Measurements from ENCODE around the gene LARP4. TPM values are rescaled to one million over a fixed set of nuclear protein-coding genes. Genes with fewer than 3 reads are reported as not detected.
"Not testable (repeated sequence)": the region's sequence is repeated elsewhere in the genome, so short reads cannot be mapped to it uniquely, and the experiment has no call there.

Gene LARP4
- total RNA-seq, 3 donors from 2014 or later (not counting 1 experiment from before 2014, with no cell fraction given): 25.1 to 41.1 (median 35.3) TPM

DNA sequence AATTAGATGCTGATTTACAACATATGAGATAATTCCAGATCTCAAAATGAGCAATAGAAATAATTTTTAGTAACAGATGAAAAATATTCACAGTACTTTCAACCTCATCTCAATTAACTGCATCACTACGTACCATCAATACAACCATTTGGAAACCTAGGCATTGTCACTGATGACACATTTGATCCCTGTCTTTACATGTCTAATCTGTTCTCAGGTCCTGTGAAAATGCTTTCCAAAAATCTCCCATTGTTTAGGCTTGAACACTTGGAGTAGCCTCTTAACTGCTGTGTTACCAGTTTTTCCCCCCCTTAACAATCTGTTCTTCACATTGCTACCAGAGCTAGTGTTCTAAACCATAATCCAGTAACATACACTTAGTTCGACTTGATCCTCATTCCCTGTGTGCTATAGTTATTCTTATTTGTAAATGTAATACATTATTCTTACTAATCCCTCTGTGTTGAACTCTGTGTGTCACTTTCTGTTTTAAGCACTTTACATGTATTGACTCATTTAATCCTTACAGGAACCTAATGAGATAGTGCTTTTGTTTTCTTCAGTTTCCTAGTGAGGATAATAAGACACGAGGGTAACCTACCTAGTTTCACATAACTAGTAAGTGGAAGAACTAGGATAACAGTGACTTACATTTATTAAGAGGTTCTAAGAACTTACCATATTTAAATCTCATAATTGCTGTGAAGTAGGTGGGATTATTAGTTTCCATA, 41.7 kb downstream of the LARP4 start:
- no peak for ATAC-seq
- TF ChIP-seq, protein P1, sequence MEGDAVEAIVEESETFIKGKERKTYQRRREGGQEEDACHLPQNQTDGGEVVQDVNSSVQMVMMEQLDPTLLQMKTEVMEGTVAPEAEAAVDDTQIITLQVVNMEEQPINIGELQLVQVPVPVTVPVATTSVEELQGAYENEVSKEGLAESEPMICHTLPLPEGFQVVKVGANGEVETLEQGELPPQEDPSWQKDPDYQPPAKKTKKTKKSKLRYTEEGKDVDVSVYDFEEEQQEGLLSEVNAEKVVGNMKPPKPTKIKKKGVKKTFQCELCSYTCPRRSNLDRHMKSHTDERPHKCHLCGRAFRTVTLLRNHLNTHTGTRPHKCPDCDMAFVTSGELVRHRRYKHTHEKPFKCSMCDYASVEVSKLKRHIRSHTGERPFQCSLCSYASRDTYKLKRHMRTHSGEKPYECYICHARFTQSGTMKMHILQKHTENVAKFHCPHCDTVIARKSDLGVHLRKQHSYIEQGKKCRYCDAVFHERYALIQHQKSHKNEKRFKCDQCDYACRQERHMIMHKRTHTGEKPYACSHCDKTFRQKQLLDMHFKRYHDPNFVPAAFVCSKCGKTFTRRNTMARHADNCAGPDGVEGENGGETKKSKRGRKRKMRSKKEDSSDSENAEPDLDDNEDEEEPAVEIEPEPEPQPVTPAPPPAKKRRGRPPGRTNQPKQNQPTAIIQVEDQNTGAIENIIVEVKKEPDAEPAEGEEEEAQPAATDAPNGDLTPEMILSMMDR (IDR thresholded peaks at IDR 0.05): no peak
- H3K27ac Mint-ChIP-seq: no peak overlapping the region

DNA sequence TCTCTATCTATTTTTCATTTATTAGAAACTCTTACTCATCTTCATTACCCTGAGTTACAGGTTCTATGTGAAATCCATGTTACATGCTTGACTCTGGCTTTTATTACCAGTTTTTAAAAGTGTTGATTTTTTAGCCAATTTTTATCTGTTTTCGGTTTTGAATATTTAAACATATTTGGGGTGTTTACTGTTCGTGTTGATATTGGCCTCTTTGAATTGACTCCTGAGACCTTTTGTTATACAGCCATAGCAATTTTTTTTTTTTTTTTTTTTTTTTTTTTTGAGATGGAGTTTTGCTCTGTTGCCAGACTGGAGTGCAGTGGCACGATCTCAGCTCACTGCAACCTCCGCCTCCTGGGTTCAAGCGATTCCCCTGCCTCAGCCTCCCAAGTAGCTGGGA, 49.0 kb downstream of the LARP4 start:
- WGBS (ENCODE audit: insufficient coverage): 75% methylated on average over 4 of the region's 5 CpGs

More for the DNA sequence above, 41.7 kb downstream of the LARP4 start:
- H3K9me3 ChIP-seq (ENCODE audit: control insufficient read depth, insufficient read depth, low read length): no peaks in the 10 kb centered on the region
- H3K36me3 Mint-ChIP-seq: no peaks in the 10 kb centered on the region
- no peaks in the 10 kb centered on the region for H3K9me3 Mint-ChIP-seq
- no peaks in the 10 kb centered on the region for H3K4me1 ChIP-seq (ENCODE audit: control insufficient read depth, insufficient read depth, low read length)
- H3K4me1 Mint-ChIP-seq: no peaks in the 10 kb centered on the region
- H3K4me3 Mint-ChIP-seq: no peak overlapping the region
- no peak for DNase-seq
- peaks cover 55% of the 10 kb centered on the region for H3K36me3 ChIP-seq (ENCODE audit: control insufficient read depth, insufficient read depth, low read length)
- H3K27me3 Mint-ChIP-seq (ENCODE audit: low read depth in 2 of 2): no peaks in the 10 kb centered on the region
- H3K27me3 ChIP-seq (ENCODE audit: control insufficient read depth, insufficient read depth, low read length): no peaks in the 10 kb centered on the region
- 90% methylated on average over 1 of the region's 3 CpGs for WGBS (ENCODE audit: insufficient coverage)
- no peak overlapping the region for H3K27ac ChIP-seq (ENCODE audit: low read length)
- no peak overlapping the region for H3K4me3 ChIP-seq (ENCODE audit: low read length)
- intact Hi-C loops (cut with micrococcal nuclease): no loop called here

GRCh38 chr12:50452795-50453194, 52.1 kb downstream of the LARP4 start:
- DNase-seq: no peak
- Mint-ChIP-seq H3K4me1 (no peaks in the 10 kb centered on the region), H3K9me3 (no peaks in the 10 kb centered on the region), H3K36me3 (no peaks in the 10 kb centered on the region), H3K4me3 (no peak overlapping the region), H3K27me3 (ENCODE audit: low read depth in 2 of 2) (no peaks in the 10 kb centered on the region), H3K27ac (no peak overlapping the region)
- peaks cover 25% of the 10 kb centered on the region for H3K36me3 ChIP-seq (ENCODE audit: control insufficient read depth, insufficient read depth, low read length)
- H3K4me1 ChIP-seq (ENCODE audit: control insufficient read depth, insufficient read depth, low read length): no peaks in the 10 kb centered on the region
- no peaks in the 10 kb centered on the region for H3K9me3 ChIP-seq (ENCODE audit: control insufficient read depth, insufficient read depth, low read length)
- TF ChIP-seq, protein P1 (IDR thresholded peaks at IDR 0.05): no peak
- H3K4me3 ChIP-seq (ENCODE audit: low read length): no peak overlapping the region
- H3K27me3 ChIP-seq (ENCODE audit: control insufficient read depth, insufficient read depth, low read length): no peaks in the 10 kb centered on the region
- intact Hi-C loops (cut with micrococcal nuclease): no loop called here
- WGBS (ENCODE audit: insufficient coverage): 100% methylated on average over 5 of the region's 5 CpGs
- H3K27ac ChIP-seq (ENCODE audit: low read length): no peak overlapping the region
- ATAC-seq: no peak

More for the DNA sequence above, 49.0 kb downstream of the LARP4 start:
- H3K4me3 Mint-ChIP-seq; H3K9me3 Mint-ChIP-seq; H3K27ac ChIP-seq (ENCODE audit: low read length); intact Hi-C loops (cut with micrococcal nuclease); H3K9me3 ChIP-seq (ENCODE audit: control insufficient read depth, insufficient read depth, low read length); H3K4me1 Mint-ChIP-seq; DNase-seq; H3K27me3 ChIP-seq (ENCODE audit: control insufficient read depth, insufficient read depth, low read length); H3K27ac Mint-ChIP-seq; H3K36me3 Mint-ChIP-seq; ATAC-seq; H3K27me3 Mint-ChIP-seq (ENCODE audit: low read depth in 2 of 2); H3K4me1 ChIP-seq (ENCODE audit: control insufficient read depth, insufficient read depth, low read length); H3K4me3 ChIP-seq (ENCODE audit: low read length): not testable (repeated sequence)
- H3K36me3 ChIP-seq (ENCODE audit: control insufficient read depth, insufficient read depth, low read length): peaks cover 23% of the 10 kb centered on the region

DNA sequence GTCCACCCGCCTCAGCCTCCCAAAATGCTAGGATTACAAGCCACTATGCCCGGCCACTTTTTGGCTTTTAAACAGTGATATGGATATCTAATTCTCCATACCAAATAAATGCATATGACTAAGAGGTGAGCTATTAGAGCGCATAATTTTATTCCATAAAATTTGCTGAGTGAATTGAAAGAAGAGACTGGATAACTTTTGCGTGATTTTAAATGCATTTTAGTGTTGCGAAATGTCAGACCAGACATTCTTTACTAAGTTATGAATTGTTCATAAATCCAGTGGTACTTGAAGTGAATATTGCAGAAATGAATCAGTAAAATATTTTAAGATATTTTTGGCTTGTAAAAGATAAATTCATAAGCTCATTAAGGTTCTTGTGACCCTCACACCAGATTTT, 53.2 kb downstream of the LARP4 start:
- intact Hi-C loops (cut with micrococcal nuclease): no loop called here
- no peaks in the 10 kb centered on the region for H3K36me3 Mint-ChIP-seq
- WGBS (ENCODE audit: insufficient coverage): 95% methylated on average over 4 of the region's 5 CpGs

More for the DNA sequence above, 53.2 kb downstream of the LARP4 start:
- H3K27me3 ChIP-seq (ENCODE audit: control insufficient read depth, insufficient read depth, low read length): no peaks in the 10 kb centered on the region
- peaks cover 22% of the 10 kb centered on the region for H3K36me3 ChIP-seq (ENCODE audit: control insufficient read depth, insufficient read depth, low read length)
- TF ChIP-seq, protein P1 (IDR thresholded peaks at IDR 0.05): no peak
- no peaks in the 10 kb centered on the region for H3K9me3 ChIP-seq (ENCODE audit: control insufficient read depth, insufficient read depth, low read length)
- no peak for ATAC-seq
- H3K27ac Mint-ChIP-seq: no peak overlapping the region
- H3K27me3 Mint-ChIP-seq (ENCODE audit: low read depth in 2 of 2): no peaks in the 10 kb centered on the region
- H3K4me3 Mint-ChIP-seq: no peak overlapping the region
- no peak overlapping the region for H3K27ac ChIP-seq (ENCODE audit: low read length)
- H3K9me3 Mint-ChIP-seq: no peaks in the 10 kb centered on the region
- H3K4me3 ChIP-seq (ENCODE audit: low read length): no peak overlapping the region
- no peaks in the 10 kb centered on the region for H3K4me1 Mint-ChIP-seq
- no peak for DNase-seq
- H3K4me1 ChIP-seq (ENCODE audit: control insufficient read depth, insufficient read depth, low read length): no peaks in the 10 kb centered on the region

Measured in natural killer cell (primary cell).